HepG2 (cell line): ENCODE results near the gene ENC1. TPM values are rescaled to one million over a fixed set of nuclear protein-coding genes. Genes with fewer than 3 reads are reported as not detected.

Source experiments
- ARNTL ChIP-seq: sonication (generic); formaldehyde crosslinking; IDR thresholded peaks from 2 replicates; pipeline ENCODE4 v1.4.0; 2020; ENCODE audit warnings: mild to moderate bottlenecking, missing genetic modification reagents
- FOXJ3 ChIP-seq: sonication (generic); formaldehyde crosslinking; IDR thresholded peaks from 2 replicates; pipeline ENCODE4 v1.4.0; 2020; ENCODE audit warnings: missing genetic modification reagents, mild to moderate bottlenecking, borderline replicate concordance
- KAT7 ChIP-seq: IDR thresholded peaks from 2 replicates; pipeline ENCODE4 v1.6.1; 2018; ENCODE audit warnings: borderline replicate concordance, missing compliant biosample characterization
- KAT8 ChIP-seq: IDR thresholded peaks from 2 replicates; pipeline ENCODE4 v1.6.1; 2016; ENCODE audit warnings: missing genetic modification reagents, missing compliant biosample characterization
- KLF9 ChIP-seq: IDR thresholded peaks from 2 replicates; pipeline ENCODE4 v1.6.1; 2016; ENCODE audit warnings: low read depth
- PHF5A ChIP-seq: IDR thresholded peaks from one replicate; pipeline ENCODE4 v1.6.1; 2018; ENCODE audit warnings: low read depth, missing genetic modification reagents; ENCODE audit not compliant: unreplicated experiment
- POLR2AphosphoS2 ChIP-seq: IDR thresholded peaks from 2 replicates; pipeline ENCODE4 v1.6.1; 2011; ENCODE audit warnings: low read depth, low read length, improper control_type of control experiment
- RBFOX2 ChIP-seq: fragments of 200-400 bp; formaldehyde crosslinking; IDR thresholded peaks from 2 replicates; pipeline ENCODE4 v1.6.1; 2017; ENCODE audit warnings: low read depth, mild to moderate bottlenecking, low read length
- SPEN ChIP-seq: sonication (generic); formaldehyde crosslinking; IDR thresholded peaks from 2 replicates; pipeline ENCODE4 v1.5.1; 2020; ENCODE audit warnings: low read depth, mild to moderate bottlenecking, missing genetic modification reagents
- ZNF205 ChIP-seq: IDR thresholded peaks from 2 replicates; pipeline ENCODE4 v1.6.1; 2018; ENCODE audit warnings: missing biosample characterization, missing genetic modification reagents
- ZNF263 ChIP-seq: sonication (generic); formaldehyde crosslinking; IDR thresholded peaks from 2 replicates; pipeline ENCODE4 v1.4.0; 2020; ENCODE audit warnings: missing genetic modification reagents
- ZNF558 ChIP-seq: sonication (generic); formaldehyde crosslinking; IDR thresholded peaks from 2 replicates; pipeline ENCODE4 v1.9.0; 2022; ENCODE audit warnings: mild to moderate bottlenecking, missing genetic modification reagents, borderline replicate concordance
- ZNF672 ChIP-seq: sonication (generic); formaldehyde crosslinking; IDR thresholded peaks from 2 replicates; pipeline ENCODE4 v1.8.1; 2022; ENCODE audit warnings: missing genetic modification reagents
- ZNF749 ChIP-seq: sonication (generic); formaldehyde crosslinking; IDR thresholded peaks from 2 replicates; pipeline ENCODE4 v1.8.0; 2022; ENCODE audit warnings: mild to moderate bottlenecking, missing genetic modification reagents, moderate library complexity, borderline replicate concordance
- ZNF777 ChIP-seq: sonication (generic); formaldehyde crosslinking; IDR thresholded peaks from 2 replicates; pipeline ENCODE4 v1.4.0; 2020; ENCODE audit warnings: missing genetic modification reagents
- polyA plus RNA-seq, 8 experiments: library from polyadenylated mRNA; depleted of rRNA in 3 of 8; stranded (reverse) in 7 of 8; unstranded in 1 of 8; fragments of >200 nt; fragmentation: Illumina TruSeq in 4 of 8; extraction: Trizol in 4 of 8; gene quantifications; 2 replicates each; pipeline versions ENCODE4 v1.2.1 to v1.2.3, GENCODE V29; 2011 to 2016; ENCODE audit warnings: low read depth in 4 of 8, missing spikeins in 1 of 8, mixed read lengths in 1 of 8; ENCODE audit not compliant: insufficient read depth in 1 of 8
- total RNA-seq, 5 experiments: library from RNA; depleted of rRNA; stranded (reverse); fragments of >200 nt; fragmentation: Illumina TruSeq; extraction: Trizol; gene quantifications; 2 replicates each; pipeline ENCODE4 v1.2.3, GENCODE V29; 2016; ENCODE audit warnings: low read depth in 1 of 5
- TF ChIP-seq, protein P1 (sequence below): sonication (generic); formaldehyde crosslinking; IDR thresholded peaks from 2 replicates; pipeline ENCODE4 v1.4.0; 2020; ENCODE audit warnings: mild to moderate bottlenecking, missing genetic modification reagents
- TF ChIP-seq, protein P2 (sequence below): sonication (generic); formaldehyde crosslinking; IDR thresholded peaks from 2 replicates; pipeline ENCODE4 v1.5.0; 2020; ENCODE audit warnings: mild to moderate bottlenecking, missing genetic modification reagents
- TF ChIP-seq, protein P3 (sequence below): sonication (generic); formaldehyde crosslinking; IDR thresholded peaks from 2 replicates; pipeline ENCODE4 v1.4.0; 2020; ENCODE audit warnings: mild to moderate bottlenecking, missing genetic modification reagents
- TF ChIP-seq, protein P4 (sequence below): sonication (generic); formaldehyde crosslinking; IDR thresholded peaks from 2 replicates; pipeline ENCODE4 v1.4.0; 2020; ENCODE audit warnings: missing genetic modification reagents

Gene ENC1
- total and polyA plus RNA-seq, 2 of the 13 experiments (the other 11 are each of a cell fraction or from before 2014, with no cell fraction given): 63.8 to 64.4 TPM

DNA sequence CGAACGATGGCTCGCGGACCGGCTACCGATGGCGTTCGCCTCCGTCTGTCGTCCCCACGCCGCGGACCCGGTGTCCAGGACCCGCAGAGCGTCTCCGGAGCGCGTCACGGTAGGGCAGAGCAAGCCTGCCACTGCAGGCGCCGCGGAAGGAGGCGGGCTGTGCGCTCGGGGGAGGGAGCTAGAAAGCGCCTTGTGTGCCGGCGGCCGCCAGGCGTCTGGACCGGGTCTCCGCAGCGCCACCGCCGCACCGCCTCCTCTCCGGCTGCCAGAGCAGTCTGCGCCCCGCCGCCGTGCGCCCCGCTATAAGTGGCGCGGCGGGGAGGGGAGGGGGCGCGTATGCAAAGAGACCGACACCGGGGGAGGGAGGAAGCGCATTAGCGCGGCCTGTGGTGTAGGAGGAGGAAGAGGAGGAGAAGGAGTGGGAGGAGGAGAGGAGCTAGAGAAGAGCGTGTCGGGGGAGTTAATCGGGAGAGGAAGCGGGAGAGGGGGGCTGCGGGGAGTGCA is at the start of gene ENC1 (continued):
- TF ChIP-seq ZNF749 (CRISPR knock-in tag): peak; percentile 35
- TF ChIP-seq, protein P1, sequence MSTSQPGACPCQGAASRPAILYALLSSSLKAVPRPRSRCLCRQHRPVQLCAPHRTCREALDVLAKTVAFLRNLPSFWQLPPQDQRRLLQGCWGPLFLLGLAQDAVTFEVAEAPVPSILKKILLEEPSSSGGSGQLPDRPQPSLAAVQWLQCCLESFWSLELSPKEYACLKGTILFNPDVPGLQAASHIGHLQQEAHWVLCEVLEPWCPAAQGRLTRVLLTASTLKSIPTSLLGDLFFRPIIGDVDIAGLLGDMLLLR: no peak
- TF ChIP-seq RBFOX2: peak; percentile 100
- TF ChIP-seq, protein P2, sequence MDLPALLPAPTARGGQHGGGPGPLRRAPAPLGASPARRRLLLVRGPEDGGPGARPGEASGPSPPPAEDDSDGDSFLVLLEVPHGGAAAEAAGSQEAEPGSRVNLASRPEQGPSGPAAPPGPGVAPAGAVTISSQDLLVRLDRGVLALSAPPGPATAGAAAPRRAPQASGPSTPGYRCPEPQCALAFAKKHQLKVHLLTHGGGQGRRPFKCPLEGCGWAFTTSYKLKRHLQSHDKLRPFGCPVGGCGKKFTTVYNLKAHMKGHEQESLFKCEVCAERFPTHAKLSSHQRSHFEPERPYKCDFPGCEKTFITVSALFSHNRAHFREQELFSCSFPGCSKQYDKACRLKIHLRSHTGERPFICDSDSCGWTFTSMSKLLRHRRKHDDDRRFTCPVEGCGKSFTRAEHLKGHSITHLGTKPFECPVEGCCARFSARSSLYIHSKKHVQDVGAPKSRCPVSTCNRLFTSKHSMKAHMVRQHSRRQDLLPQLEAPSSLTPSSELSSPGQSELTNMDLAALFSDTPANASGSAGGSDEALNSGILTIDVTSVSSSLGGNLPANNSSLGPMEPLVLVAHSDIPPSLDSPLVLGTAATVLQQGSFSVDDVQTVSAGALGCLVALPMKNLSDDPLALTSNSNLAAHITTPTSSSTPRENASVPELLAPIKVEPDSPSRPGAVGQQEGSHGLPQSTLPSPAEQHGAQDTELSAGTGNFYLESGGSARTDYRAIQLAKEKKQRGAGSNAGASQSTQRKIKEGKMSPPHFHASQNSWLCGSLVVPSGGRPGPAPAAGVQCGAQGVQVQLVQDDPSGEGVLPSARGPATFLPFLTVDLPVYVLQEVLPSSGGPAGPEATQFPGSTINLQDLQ: 0 out of 2 replicates have a peak, but pooled peaks have one; percentile 14
- peak; percentile 71 for TF ChIP-seq PHF5A (CRISPR knock-in tag)
- TF ChIP-seq ZNF263 (CRISPR knock-in tag): peak; percentile 90
- TF ChIP-seq ARNTL: peak; percentile 92
- peak; percentile 80 for TF ChIP-seq KAT7 (CRISPR knock-in tag)
- TF ChIP-seq FOXJ3 (CRISPR knock-in tag): no peak
- 0 out of 2 replicates have a peak, but pooled peaks have one; percentile 45 for TF ChIP-seq KAT8
- TF ChIP-seq, protein P3, sequence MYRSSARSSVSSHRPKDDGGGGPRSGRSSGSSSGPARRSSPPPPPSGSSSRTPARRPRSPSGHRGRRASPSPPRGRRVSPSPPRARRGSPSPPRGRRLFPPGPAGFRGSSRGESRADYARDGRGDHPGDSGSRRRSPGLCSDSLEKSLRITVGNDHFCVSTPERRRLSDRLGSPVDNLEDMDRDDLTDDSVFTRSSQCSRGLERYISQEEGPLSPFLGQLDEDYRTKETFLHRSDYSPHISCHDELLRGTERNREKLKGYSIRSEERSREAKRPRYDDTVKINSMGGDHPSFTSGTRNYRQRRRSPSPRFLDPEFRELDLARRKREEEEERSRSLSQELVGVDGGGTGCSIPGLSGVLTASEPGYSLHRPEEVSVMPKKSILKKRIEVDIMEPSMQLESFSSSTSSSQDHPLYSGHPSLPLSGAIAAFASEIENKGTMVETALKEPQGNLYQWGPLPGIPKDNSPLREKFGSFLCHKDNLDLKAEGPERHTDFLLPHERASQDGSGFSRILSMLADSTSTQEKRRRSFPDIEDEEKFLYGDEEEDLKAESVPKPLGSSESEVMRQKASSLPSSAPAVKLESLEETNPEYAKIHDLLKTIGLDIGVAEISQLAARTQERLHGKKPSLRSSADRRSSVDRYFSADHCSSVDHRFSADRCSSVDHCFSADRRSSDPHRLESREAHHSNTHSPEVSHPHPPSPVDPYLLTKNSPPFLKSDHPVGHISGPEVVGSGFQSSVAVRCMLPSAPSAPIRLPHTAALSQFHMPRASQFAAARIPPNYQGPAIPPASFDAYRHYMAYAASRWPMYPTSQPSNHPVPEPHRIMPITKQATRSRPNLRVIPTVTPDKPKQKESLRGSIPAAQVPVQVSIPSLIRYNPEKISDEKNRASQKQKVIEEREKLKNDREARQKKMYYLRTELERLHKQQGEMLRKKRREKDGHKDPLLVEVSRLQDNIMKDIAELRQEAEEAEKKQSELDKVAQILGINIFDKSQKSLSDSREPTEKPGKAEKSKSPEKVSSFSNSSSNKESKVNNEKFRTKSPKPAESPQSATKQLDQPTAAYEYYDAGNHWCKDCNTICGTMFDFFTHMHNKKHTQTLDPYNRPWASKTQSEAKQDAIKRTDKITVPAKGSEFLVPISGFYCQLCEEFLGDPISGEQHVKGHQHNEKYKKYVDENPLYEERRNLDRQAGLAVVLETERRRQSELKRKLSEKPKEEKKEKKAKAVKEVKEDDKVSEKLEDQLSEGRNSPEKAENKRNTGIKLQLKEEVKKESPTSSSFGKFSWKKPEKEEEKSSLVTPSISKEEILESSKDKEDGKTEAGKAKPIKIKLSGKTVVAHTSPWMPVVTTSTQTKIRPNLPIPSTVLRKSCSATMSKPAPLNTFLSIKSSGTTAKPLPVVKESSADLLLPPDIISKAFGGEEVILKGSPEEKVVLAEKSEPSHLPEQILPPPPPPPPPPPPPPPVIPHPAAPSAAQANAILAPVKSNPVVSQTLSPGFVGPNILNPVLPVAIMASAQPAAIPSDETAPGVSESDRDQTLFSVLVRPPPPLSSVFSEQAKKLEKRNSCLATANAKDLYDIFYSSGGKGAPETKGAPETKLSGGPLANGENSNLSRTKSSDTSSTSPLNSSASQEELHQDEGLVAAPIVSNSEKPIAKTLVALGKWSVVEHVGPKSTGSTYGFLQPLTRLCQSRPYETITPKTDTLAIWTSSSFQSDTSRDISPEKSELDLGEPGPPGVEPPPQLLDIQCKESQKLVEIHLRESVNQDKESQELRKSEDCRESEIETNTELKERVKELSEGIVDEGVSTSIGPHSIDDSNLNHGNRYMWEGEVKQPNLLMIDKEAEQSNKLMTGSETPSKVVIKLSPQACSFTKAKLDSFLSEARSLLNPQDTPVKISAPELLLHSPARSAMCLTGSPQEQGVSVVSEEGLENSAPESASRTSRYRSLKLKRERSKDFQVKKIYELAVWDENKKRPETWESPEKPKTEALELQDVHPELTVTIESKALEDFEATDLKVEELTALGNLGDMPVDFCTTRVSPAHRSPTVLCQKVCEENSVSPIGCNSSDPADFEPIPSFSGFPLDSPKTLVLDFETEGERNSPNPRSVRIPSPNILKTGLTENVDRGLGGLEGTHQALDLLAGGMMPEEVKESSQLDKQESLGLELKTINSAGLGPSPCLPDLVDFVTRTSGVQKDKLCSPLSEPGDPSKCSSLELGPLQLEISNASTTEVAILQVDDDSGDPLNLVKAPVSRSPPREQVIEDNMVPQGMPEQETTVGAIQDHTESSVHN (CRISPR knock-in tag): 0 out of 2 replicates have a peak, but pooled peaks have one; percentile 57
- no peak; the same call in 1 of the 2 replicates for TF ChIP-seq ZNF558 (CRISPR knock-in tag)
- TF ChIP-seq POLR2AphosphoS2: peak; percentile 71; the same call in 1 of the 2 replicates
- peak; percentile 25; the same call in 1 of the 2 replicates for TF ChIP-seq ZNF777
- TF ChIP-seq, protein P4, sequence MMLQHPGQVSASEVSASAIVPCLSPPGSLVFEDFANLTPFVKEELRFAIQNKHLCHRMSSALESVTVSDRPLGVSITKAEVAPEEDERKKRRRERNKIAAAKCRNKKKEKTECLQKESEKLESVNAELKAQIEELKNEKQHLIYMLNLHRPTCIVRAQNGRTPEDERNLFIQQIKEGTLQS (CRISPR knock-in tag): peak; percentile 47; the same call in 1 of the 2 replicates
- TF ChIP-seq KLF9: peak; percentile 84; the same call in 1 of the 2 replicates
- TF ChIP-seq ZNF672: 0 out of 2 replicates have a peak, but pooled peaks have one; percentile 58
- TF ChIP-seq ZNF205 (CRISPR knock-in tag): peak; percentile 90
- TF ChIP-seq SPEN (CRISPR knock-in tag): no peak; the same call in none of the 2 replicates
